GM21737 (cell line): ENCODE data around the gene COPS7A.

Experiments
- ATAC-seq: cut with Tn5 transposase; IDR thresholded peaks from one replicate; pipeline ENCODE4 v1.9.1; 2021; ENCODE audit warnings: mild to moderate bottlenecking, moderate library complexity; ENCODE audit not compliant: unreplicated experiment

COPS7A gene

DNA sequence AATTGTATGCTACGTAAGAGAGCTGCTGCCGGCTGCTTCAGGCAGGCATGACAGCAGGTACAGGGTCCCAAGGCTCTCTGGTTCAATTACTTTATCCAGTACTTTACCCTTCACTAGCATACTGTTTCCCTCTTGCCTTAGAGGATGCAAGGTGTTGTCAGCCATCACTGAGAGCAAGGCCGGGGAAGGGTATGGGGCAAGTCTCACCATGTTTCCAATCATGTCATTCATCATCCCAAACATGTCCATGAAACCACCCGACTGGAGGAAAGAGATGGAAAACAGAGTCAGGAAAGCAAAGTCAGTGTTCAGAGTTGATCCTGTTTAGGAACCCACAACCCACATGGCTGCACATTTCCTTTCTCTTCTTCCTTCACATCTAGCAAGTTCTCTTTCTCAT, 26.7 kb downstream of the COPS7A start:
- ATAC-seq, result no peak

GRCh38 chr12:6751767-6752166, 27.9 kb downstream of the COPS7A start:
- no peak for ATAC-seq

DNA sequence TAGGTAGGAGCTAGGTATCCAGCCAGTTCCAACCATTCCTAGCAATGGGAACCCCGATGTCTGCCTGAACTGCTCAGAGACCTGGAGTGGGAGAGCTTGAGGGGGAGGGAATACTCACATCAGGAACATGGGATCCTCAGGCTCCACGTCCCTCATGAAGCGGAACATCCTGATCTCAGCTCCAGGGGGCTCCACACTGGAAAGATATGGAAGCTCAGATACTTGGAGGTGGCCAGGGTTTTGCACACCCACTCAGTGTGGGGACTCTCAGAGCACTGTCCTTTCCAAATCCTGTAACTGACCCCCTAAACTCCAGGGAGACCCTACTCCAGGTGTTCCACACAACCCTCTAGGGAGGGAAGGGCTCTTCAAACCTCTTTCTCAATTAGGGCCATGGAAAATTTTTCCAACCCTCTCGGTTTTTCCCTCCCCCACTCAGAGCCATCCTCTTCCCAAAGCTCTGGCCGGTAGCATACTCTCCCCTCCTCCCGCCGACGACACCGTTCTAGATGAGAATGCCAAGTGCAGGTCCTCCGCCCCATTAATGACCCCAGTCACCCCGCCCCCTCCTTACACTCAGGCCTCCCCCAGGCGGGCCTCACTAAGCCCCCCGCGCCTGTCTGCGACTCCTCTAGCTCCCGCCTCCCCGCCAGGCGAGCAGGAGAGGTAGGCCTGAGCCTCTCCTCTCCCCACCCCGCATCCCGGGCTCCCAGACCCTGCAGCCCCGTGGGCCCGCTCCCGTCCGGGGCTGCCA, 28.5 kb downstream of the COPS7A start:
- no peak for ATAC-seq

DNA sequence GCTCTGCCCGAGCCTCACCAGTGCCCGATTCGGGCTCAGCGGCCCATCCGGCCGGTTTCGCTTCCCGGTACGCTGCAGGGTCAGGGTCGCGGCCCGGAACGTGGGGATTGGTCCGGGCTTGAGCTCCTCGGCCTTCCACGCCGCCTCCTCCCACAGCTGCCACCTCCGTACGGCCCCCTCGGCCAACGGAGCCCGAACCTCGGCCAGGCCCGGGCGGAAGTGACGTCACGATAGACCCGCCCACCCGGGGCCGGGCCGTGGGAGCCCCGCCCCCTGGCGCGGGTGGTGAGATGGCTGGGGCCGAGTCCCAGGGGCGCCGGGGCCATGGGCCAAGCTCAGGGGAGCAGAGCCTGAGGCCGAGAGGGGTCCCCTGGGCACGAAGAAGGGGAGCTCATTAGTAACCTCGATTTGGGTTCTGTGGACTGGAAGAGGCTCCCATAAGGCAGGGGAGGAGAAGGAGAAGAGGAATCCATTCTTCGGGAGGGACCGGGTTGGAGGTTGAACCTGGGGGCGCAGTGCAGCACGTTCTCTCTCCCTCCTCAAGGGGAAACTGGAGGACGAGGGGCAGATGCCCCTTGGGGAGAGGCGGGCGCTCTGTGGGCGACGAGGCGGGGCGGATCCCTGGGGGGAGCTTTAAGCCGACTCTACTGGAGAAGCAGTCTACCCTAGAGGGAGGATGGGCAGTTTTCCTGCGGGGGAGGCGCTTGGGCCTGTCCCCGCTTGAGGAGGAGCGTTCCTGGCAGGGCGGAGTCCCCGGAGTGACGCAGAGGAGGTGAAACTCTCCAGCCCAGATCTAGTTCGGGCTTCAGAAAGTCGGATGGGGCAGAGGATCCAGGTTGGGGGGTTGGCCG, 29.3 kb downstream of the COPS7A start, which contains the start of gene MLF2:
TSS of gene MLF2 (minus strand) at position 221 of the 851 bp plus-strand sequence. CDS start 807 bp downstream, outside the sequence.
- peak; percentile 86 for ATAC-seq

- ATAC-seq, result no peak
Measured at GRCh38 chr12:6753772-6754356, 30.0 kb downstream of the COPS7A start.

DNA sequence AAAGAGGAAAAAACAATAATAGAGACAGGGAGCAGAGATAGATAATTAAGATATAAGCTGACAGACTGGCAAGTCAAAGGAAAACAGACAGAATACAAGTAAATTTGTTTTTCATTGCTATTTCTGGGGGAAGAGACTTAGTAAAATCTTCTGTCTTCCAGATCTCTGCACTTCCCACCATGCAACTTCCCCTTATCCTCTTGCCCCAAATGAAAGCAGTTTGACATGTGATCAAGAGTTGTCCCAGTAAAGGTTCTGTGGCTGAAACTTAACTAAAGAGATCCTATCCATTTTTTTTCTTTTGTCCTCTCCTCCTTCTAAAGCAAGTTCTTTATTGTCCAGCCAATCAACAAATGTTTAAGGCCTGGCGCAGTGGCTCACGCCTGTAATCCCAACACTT, 30.6 kb downstream of the COPS7A start:
- ATAC-seq, result no peak

GRCh38 chr12:6757028-6757690, 33.3 kb downstream of the COPS7A start:
- no peak for ATAC-seq

DNA sequence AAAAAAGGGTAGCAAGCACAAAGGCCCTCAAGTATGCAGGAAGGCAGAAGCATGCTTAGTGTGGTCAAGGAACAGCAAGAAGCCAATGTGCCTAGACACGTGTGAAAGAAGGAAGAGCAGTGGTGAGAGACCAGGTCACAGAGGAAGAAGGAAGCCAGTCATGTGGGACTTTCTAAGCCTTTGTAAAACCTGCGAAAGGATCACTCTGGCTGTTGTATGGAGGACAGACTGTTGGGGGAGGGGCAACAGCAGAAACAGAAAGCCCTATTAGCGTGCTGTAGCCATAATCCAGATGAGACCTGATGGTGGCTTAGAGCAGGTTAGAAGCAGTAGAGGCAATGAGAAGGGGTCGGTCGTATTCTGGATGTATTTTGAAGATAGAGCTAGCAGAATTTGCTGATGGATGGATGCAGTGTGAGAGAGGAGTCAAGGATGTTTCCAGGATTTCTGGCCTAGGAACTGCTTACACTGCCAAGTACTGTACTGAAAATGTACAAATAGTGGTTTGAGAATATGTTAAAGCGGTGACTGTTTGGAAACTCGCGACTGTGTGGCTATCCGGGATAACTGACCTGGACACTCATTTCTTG, 34.8 kb downstream of the COPS7A start:
- ATAC-seq, result no peak

- ATAC-seq, result no peak
Measured at GRCh38 chr12:6759741-6760140, 35.9 kb downstream of the COPS7A start.

DNA sequence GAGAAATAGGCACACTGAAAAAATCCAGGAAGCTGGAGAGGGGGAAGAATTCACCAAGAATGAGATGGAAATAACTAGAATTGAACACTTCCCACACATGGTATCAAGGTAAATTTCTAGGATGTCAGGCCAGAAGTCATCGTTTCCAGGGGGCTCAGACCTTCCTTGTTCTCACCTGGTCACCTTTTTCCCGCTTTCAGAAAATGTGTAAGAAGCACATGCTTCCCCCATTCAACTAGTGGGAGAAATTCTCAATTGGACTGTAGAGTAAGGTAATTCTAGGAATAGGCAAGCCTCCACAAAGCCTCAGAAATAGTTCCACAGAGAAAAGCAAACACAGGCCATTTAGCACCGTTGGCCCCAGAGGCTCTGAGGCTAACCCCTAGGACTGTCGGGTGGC, 39.5 kb downstream of the COPS7A start:
- no peak for ATAC-seq

- ATAC-seq, result peak; percentile 65
Measured at GRCh38 chr12:6764011-6764828, 40.4 kb downstream of the COPS7A start.

DNA sequence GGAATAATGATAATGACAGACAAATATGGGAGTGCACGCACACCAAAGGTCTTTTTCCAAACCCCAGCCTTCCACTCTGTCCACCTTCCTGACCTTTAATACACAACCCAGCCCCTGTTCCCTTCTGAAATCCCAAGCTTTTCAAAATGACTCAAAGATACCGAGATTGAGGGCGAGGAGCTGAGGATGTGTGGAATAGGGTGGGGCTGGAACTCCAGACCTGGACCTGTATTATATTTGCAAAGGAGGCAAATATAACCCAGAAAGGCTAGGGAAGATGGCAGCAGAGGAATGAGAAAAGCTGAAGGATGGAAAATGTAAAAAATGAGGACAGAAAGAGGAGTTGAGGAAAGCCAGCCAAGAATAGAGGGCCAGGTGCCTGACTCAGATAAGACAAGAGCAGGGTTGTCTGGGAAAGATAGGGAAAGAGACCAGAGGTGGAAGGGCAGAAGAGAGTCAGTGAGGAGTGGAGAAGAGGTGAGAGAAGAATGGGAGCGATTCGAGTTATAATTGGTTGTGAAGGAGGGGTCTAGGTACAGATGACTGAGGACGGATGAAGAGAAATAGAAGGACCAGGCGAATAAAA, 41.3 kb downstream of the COPS7A start:
- no peak for ATAC-seq

DNA sequence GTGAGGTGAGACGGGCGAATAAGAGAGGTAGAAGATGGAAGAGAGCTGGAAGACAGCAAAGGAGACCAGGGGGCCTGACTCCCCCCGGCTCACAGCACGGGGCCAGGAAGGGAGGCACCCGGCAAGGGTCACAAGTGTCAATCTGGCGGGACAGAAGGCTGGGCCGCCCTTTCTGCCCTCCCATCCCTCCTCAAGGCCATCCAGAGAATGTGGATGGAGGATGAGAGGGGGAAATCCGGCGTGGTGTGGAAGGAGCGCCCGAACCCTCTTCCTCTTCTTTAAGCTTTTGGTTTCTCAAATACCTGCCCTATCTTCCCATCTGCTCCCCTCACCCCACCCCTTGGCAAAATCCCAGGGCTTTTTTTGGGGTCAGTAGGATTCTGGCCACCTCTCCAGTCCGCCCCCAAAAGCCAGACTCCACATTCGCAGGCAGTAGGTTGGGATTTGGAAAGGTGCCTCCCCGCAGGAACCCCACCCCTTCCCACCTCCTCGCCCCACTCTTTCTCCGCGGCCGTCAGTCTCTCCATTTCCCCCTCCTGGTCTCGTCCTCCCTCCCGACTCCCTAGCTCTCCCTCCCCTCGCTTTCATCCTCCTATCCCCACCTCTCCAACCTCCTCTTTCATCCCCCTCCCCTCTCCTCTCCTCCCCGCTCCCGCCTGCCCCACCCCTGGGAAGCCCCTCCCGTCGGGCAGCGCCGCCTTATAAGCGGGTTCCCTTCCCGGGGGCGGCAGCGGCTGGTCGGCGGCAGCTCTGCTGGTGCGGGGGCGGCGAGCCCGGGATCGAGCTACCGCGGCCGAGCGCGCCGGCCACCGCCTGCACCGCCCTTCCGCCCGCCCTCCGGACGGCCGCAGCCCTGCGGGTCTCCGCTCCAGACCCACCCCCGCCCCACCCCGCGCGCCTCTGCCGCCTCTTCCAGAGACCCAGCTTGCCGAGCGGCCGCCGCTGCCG, 42.1 kb downstream of the COPS7A start, which contains the start of gene PTMS:
TSS of gene PTMS (plus strand) at position 730 of the 948 bp plus-strand sequence. CDS start 343 bp downstream, outside the sequence.
- ATAC-seq, result peak; percentile 10

DNA sequence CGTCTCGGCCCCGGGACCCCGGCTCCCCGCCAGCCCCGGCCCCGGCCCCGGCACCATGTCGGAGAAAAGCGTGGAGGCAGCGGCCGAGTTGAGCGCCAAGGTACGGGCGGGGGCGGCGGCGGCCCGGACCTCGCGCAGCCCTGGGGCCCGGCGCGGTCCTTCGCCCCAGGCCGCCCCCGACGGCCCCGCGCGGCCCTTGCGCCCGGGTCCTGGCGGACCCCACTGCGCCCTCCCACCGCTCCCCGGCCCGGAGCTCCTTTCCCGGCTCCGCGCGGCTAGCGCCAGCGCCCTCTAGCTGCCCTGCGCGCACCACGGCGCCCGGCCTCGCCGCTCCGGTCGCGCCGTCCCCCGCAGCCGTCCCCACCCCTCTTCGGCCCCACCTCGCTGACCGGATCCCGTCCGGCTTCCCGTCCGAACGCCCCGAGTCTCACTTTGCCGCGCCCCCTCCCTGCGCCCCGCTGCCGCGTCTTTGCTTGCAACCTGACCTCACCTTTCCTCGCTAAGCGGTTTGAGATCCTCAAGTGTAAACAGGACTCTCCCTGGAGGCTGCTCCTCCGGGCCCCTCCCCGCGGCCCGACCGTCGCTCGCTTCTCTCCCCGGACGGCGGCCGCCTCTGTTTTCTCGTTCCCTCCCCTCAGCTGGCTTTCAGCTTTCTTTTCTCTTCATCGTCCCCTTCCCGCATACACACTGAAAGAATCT, 43.0 kb downstream of the COPS7A start:
- peak; percentile 57 for ATAC-seq

GRCh38 chr12:6767353-6768319, 43.8 kb downstream of the COPS7A start:
- no peak for ATAC-seq

- ATAC-seq, result no peak
Measured at GRCh38 chr12:6768437-6768914, 44.6 kb downstream of the COPS7A start.
